ENCODE results near the gene RBP3. TPM values are rescaled to one million over a fixed set of nuclear protein-coding genes. Genes with fewer than 3 reads are reported as not detected.

Gene RBP3
- total RNA-seq, 4 donors from 2014 or later, result not detected

- DNase-seq (ENCODE audit: low spot score) (no peak), ATAC-seq (ENCODE audit: low FRiP score) (no peak)
- TF ChIP-seq CTCF (IDR thresholded peaks at IDR 0.05), result no peak
Observed at GRCh38 chr10:47334466-47335295, 13.5 kb upstream of the RBP3 start.

- DNase-seq (ENCODE audit: low spot score) (no peak), ATAC-seq (ENCODE audit: low FRiP score) (no peak)
- TF ChIP-seq CTCF (IDR thresholded peaks at IDR 0.05), result no peak
Observed at GRCh38 chr10:47335906-47336305, 12.3 kb upstream of the RBP3 start.

GRCh38 chr10:47336387-47337134 is 11.6 kb upstream of the RBP3 start:
- DNase-seq (ENCODE audit: low spot score) (no peak), ATAC-seq (ENCODE audit: low FRiP score) (no peak)
- no peak for TF ChIP-seq CTCF (IDR thresholded peaks at IDR 0.05)

GRCh38 chr10:47337310-47337709 is 10.9 kb upstream of the RBP3 start:
- no peak for ATAC-seq (ENCODE audit: low FRiP score)
- TF ChIP-seq CTCF (IDR thresholded peaks at IDR 0.05), result no peak
- no peak for DNase-seq (ENCODE audit: low spot score)

GRCh38 chr10:47339186-47339735 is 8.9 kb upstream of the RBP3 start:
- DNase-seq (ENCODE audit: low spot score) (no peak), ATAC-seq (ENCODE audit: low FRiP score) (no peak)
- TF ChIP-seq CTCF (IDR thresholded peaks at IDR 0.05), result no peak

GRCh38 chr10:47339759-47340607 is 8.2 kb upstream of the RBP3 start:
- DNase-seq (ENCODE audit: low spot score) (no peak), ATAC-seq (ENCODE audit: low FRiP score) (no peak)
- no peak for TF ChIP-seq CTCF (IDR thresholded peaks at IDR 0.05)

All from omental fat pad (tissue), 4 donors.